PC-9 (cell line): ENCODE measurements around the gene SPRYD3. TPM values are rescaled to one million over a fixed set of nuclear protein-coding genes. Genes with fewer than 3 reads are reported as not detected.

Experiments used
- BruUV-seq: library from RNA; stranded (reverse); fragments of 400-500 nt; replicated peaks from 2 replicates; lab custom pipeline; 2021; lab: Mats Ljungman, UMichigan
- CTCF ChIA-PET: fragments of 300-600 bp; sonication (Branson Sonifier 250); formaldehyde crosslinking; loops from one replicate; lab custom pipeline; 2022; ENCODE audit warnings: antibody characterized with exemption; lab: Charles Lee
- POLR2A ChIA-PET: fragments of 300-600 bp; sonication (Branson Sonifier 250); formaldehyde crosslinking; loops from one replicate; lab custom pipeline; 2022; ENCODE audit warnings: antibody characterized with exemption; ENCODE audit not compliant: unreplicated experiment; lab: Charles Lee
- DNase-seq, 2 experiments: peaks; one replicate each; pipeline versions ENCODE4 v3.0.0 to v3.0.0-alpha.2; 2015 to 2022; ENCODE audit warnings: mixed read lengths in 1 of 2
- H2AFZ ChIP-seq: fragments of 200-600 bp; sonication (generic); 2 replicates; pipeline ENCODE4 v1.8.1; 2017; ENCODE audit warnings: antibody characterized with exemption
- H3F3A ChIP-seq: fragments of 200-600 bp; sonication (generic); 2 replicates; pipeline ENCODE4 v1.8.1; 2017; ENCODE audit warnings: antibody characterized with exemption, mild to moderate bottlenecking, low read depth; ENCODE audit not compliant: insufficient read depth
- H3K27ac ChIP-seq: fragments of 200-600 bp; sonication (generic); 2 replicates; pipeline ENCODE4 v1.6.1; 2016; ENCODE audit warnings: mixed run types
- H3K27me3 ChIP-seq: fragments of 200-600 bp; sonication (generic); 2 replicates; pipeline ENCODE4 v1.6.1; 2016; ENCODE audit warnings: low read depth, mixed run types; ENCODE audit not compliant: insufficient read depth
- H3K36me3 ChIP-seq: fragments of 200-600 bp; sonication (generic); 2 replicates; pipeline ENCODE4 v1.6.1; 2016; ENCODE audit warnings: low read depth, mixed run types
- H3K4me1 ChIP-seq: fragments of 200-600 bp; sonication (generic); replicated peaks from 2 replicates; pipeline ENCODE4 v1.6.1; 2016; ENCODE audit warnings: mixed run types; ENCODE audit not compliant: insufficient read depth
- H3K4me2 ChIP-seq: fragments of 200-600 bp; sonication (generic); 2 replicates; pipeline ENCODE4 v1.6.1; 2017; ENCODE audit warnings: mixed run types
- H3K4me3 ChIP-seq: fragments of 200-600 bp; sonication (generic); 2 replicates; pipeline ENCODE4 v1.6.1; 2016; ENCODE audit warnings: mixed run types
- H3K79me2 ChIP-seq: fragments of 200-600 bp; sonication (generic); 2 replicates; pipeline ENCODE4 v1.6.1; 2017; ENCODE audit warnings: low read depth, mixed run types
- H3K9me2 ChIP-seq: fragments of 200-600 bp; sonication (generic); 2 replicates; pipeline ENCODE4 v1.8.1; 2017; ENCODE audit warnings: mild to moderate bottlenecking; ENCODE audit not compliant: insufficient read depth
- H3K9me3 ChIP-seq: fragments of 200-600 bp; sonication (generic); 2 replicates; pipeline ENCODE4 v1.8.1; 2016; ENCODE audit warnings: low read depth; ENCODE audit not compliant: insufficient read depth
- H4K20me1 ChIP-seq: fragments of 200-600 bp; sonication (generic); 2 replicates; pipeline ENCODE4 v1.8.1; 2017; ENCODE audit not compliant: insufficient read depth
- CTCF ChIP-seq: fragments of 200-600 bp; sonication (generic); conservative IDR thresholded peaks from 2 replicates; pipeline ENCODE4 v1.6.1; 2017; ENCODE audit warnings: mixed run types, antibody characterized with exemption, mild to moderate bottlenecking, moderate library complexity
- EZH2 ChIP-seq: fragments of 200-600 bp; sonication (generic); IDR thresholded peaks from 2 replicates; pipeline ENCODE4 v1.8.0; 2017; ENCODE audit warnings: antibody characterized with exemption, low read depth
- intact Hi-C: fragments of 100-400 bp; cut with micrococcal nuclease; formaldehyde crosslinking; loops from one replicate; pipeline ENCODE4 v1.10.0; 2022; ENCODE audit not compliant: unreplicated experiment
- total RNA-seq: library from RNA; stranded (reverse); gene quantifications from 2 replicates; pipeline ENCODE4 v1.2.3, GENCODE V29; 2021

SPRYD3 gene
- total RNA-seq, 1 experiment from 2014 or later, result 17.2 TPM

- TF ChIP-seq CTCF (no peak), EZH2 (no peak)
- no TSS peak for BruUV-seq
- no peak for DNase-seq
- H3F3A ChIP-seq, result peaks cover 27% of the 10 kb centered on the region; the same call in 1 of the 2 replicates
- no peaks in the 10 kb centered on the region for H3K36me3 ChIP-seq
- no peaks in the 10 kb centered on the region for H4K20me1 ChIP-seq
- H3K4me2 ChIP-seq, result no peak overlapping the region
- no peaks in the 10 kb centered on the region for H3K9me3 ChIP-seq
- H3K4me1 ChIP-seq, result peaks cover 17% of the 10 kb centered on the region
- H2AFZ ChIP-seq, result no peak overlapping the region
- ChIA-PET POLR2A (no interaction called here), CTCF (no interaction called here)
- no peak overlapping the region for H3K4me3 ChIP-seq
- no peaks in the 10 kb centered on the region for H3K9me2 ChIP-seq
- H3K79me2 ChIP-seq, result no peaks in the 10 kb centered on the region
- H3K27ac ChIP-seq, result no peak overlapping the region
- H3K27me3 ChIP-seq, result no peaks in the 10 kb centered on the region
- intact Hi-C loops, result no loop called here
Measured at GRCh38 chr12:53094394-53094787, 15.2 kb upstream of the SPRYD3 start.

GRCh38 chr12:53093777-53094393 lies 14.7 kb upstream of the SPRYD3 start:
- H3K27ac ChIP-seq, result no peak overlapping the region
- H4K20me1 ChIP-seq, result no peaks in the 10 kb centered on the region
- ChIA-PET POLR2A (no interaction called here), CTCF (no interaction called here)
- no TSS peak for BruUV-seq
- DNase-seq, result no peak
- H3K4me2 ChIP-seq, result no peak overlapping the region
- H3K9me3 ChIP-seq, result no peaks in the 10 kb centered on the region
- H2AFZ ChIP-seq, result no peak overlapping the region
- H3K79me2 ChIP-seq, result no peaks in the 10 kb centered on the region
- intact Hi-C loops, result no loop called here
- H3K27me3 ChIP-seq, result no peaks in the 10 kb centered on the region
- H3K4me3 ChIP-seq, result no peak overlapping the region
- no peaks in the 10 kb centered on the region for H3K36me3 ChIP-seq
- TF ChIP-seq CTCF, result no peak
- no peak for TF ChIP-seq EZH2
- H3F3A ChIP-seq, result peaks cover 24% of the 10 kb centered on the region; the same call in 1 of the 2 replicates
- no peaks in the 10 kb centered on the region for H3K9me2 ChIP-seq
- H3K4me1 ChIP-seq, result peaks cover 14% of the 10 kb centered on the region

GRCh38 chr12:53091756-53092155 lies 12.6 kb upstream of the SPRYD3 start:
- intact Hi-C loops, result no loop called here
- Histone ChIP-seq H3K4me2 (no peak overlapping the region), H3K36me3 (no peaks in the 10 kb centered on the region), H3K4me3 (no peak overlapping the region), H2AFZ (no peak overlapping the region), H3K4me1 (peaks cover 10% of the 10 kb centered on the region), H3K27ac (no peak overlapping the region), H3K9me2 (no peaks in the 10 kb centered on the region), H3K9me3 (no peaks in the 10 kb centered on the region), H3K27me3 (no peaks in the 10 kb centered on the region), H3K79me2 (no peaks in the 10 kb centered on the region), H4K20me1 (no peaks in the 10 kb centered on the region), H3F3A (0 out of 2 replicates have a peak, but pooled peaks cover 4% of the 10 kb centered on the region)
- POLR2A ChIA-PET, result no interaction called here
- TF ChIP-seq EZH2, result no peak
- no peak for TF ChIP-seq CTCF
- no TSS peak for BruUV-seq
- DNase-seq, result no peak
- CTCF ChIA-PET, result no interaction called here
